Measurements from ENCODE around the gene COLEC11.
A peak's percentile ranks its signal among the peaks of the same experiment; 100 is the strongest.

COLEC11 gene

GRCh38 chr2:3641841-3642421 lies 47.0 kb downstream of the COLEC11 start:
- DNase-seq (ENCODE audit: low read depth), result peak; percentile 68
- H3K4me3 ChIP-seq (replicated peaks; ENCODE audit: low read depth, low read length), result no peak overlapping the region
- no peak for TF ChIP-seq CTCF (IDR thresholded peaks at IDR 0.05; ENCODE audit: low read length, missing control alignments)

- TF ChIP-seq CTCF (IDR thresholded peaks at IDR 0.05; ENCODE audit: low read length, missing control alignments), result no peak
- DNase-seq (ENCODE audit: low read depth), result no peak
- H3K4me3 ChIP-seq (replicated peaks; ENCODE audit: low read depth, low read length), result no peak overlapping the region
Measured at GRCh38 chr2:3642521-3643215, 47.8 kb downstream of the COLEC11 start.

GRCh38 chr2:3643371-3644245 lies 48.7 kb downstream of the COLEC11 start:
- no peak for DNase-seq (ENCODE audit: low read depth)
- TF ChIP-seq CTCF (IDR thresholded peaks at IDR 0.05; ENCODE audit: low read length, missing control alignments), result no peak
- H3K4me3 ChIP-seq (replicated peaks; ENCODE audit: low read depth, low read length), result no peak overlapping the region

GRCh38 chr2:3644246-3644525 lies 49.3 kb downstream of the COLEC11 start:
- TF ChIP-seq CTCF (IDR thresholded peaks at IDR 0.05; ENCODE audit: low read length, missing control alignments), result no peak
- H3K4me3 ChIP-seq (replicated peaks; ENCODE audit: low read depth, low read length), result no peak overlapping the region
- DNase-seq (ENCODE audit: low read depth), result no peak

- no peak for TF ChIP-seq CTCF (IDR thresholded peaks at IDR 0.05; ENCODE audit: low read length, missing control alignments)
- DNase-seq (ENCODE audit: low read depth), result no peak
- H3K4me3 ChIP-seq (replicated peaks; ENCODE audit: low read depth, low read length), result no peak overlapping the region
Measured at GRCh38 chr2:3644891-3645605, 50.1 kb downstream of the COLEC11 start.

- no peak overlapping the region for H3K4me3 ChIP-seq (replicated peaks; ENCODE audit: low read depth, low read length)
- DNase-seq (ENCODE audit: low read depth), result no peak
- no peak for TF ChIP-seq CTCF (IDR thresholded peaks at IDR 0.05; ENCODE audit: low read length, missing control alignments)
Measured at GRCh38 chr2:3645745-3646389, 51.0 kb downstream of the COLEC11 start.
